Measurements from ENCODE around the gene MREG.

DNA sequence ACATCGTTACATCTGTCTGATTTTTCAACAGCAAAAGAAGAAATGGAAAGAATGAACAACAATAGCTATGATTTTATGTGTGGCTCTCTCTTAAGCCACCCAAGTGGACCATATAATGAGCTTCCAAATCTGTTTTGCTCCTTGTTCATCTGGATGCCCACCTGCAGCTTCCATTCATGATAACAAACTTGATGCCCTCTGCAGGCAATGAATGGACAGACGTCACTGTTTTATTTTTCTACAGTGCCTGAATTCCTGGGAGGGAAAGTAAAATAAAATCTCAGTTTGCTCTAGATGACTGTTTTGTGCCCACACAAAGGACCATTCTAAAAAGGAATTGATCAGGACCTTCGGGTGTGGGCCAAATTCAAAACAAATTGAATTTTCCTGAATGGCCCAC, 5.0 kb downstream of the MREG start:
- TF ChIP-seq RAD21 (IDR thresholded peaks at IDR 0.05; ENCODE audit: insufficient read depth, low read depth, low read length) (0 out of 2 replicates have a peak, but pooled peaks have one; percentile 7), POLR2AphosphoS5 (IDR thresholded peaks at IDR 0.05; ENCODE audit: low read length) (no peak)
- TF ChIP-seq, protein P1, sequence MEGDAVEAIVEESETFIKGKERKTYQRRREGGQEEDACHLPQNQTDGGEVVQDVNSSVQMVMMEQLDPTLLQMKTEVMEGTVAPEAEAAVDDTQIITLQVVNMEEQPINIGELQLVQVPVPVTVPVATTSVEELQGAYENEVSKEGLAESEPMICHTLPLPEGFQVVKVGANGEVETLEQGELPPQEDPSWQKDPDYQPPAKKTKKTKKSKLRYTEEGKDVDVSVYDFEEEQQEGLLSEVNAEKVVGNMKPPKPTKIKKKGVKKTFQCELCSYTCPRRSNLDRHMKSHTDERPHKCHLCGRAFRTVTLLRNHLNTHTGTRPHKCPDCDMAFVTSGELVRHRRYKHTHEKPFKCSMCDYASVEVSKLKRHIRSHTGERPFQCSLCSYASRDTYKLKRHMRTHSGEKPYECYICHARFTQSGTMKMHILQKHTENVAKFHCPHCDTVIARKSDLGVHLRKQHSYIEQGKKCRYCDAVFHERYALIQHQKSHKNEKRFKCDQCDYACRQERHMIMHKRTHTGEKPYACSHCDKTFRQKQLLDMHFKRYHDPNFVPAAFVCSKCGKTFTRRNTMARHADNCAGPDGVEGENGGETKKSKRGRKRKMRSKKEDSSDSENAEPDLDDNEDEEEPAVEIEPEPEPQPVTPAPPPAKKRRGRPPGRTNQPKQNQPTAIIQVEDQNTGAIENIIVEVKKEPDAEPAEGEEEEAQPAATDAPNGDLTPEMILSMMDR (IDR thresholded peaks at IDR 0.05 in 2 of 3, conservative IDR thresholded peaks at IDR 0.05 in 1 of 3; ENCODE audit: control insufficient read depth in 2 of 3, extremely low read depth in 1 of 3, insufficient read depth in 1 of 3, low read depth in 3 of 3, low read length in 3 of 3), result peak; percentile 8 to 23 (median 20); a peak in 2 of 6 replicates
